CD4-positive, alpha-beta T cell (primary cell): ENCODE measurements around the gene GPR176. TPM values are rescaled to one million over a fixed set of nuclear protein-coding genes. Genes with fewer than 3 reads are reported as not detected.

ENCODE experiments used
- ATAC-seq: fragments of 200-7000 bp; cut with Tn5 transposase; one replicate; pipeline ENCODE4 v1.10.0; 2022; ENCODE audit warnings: mild to moderate bottlenecking; ENCODE audit not compliant: poor library complexity
- CTCF ChIA-PET: fragments of 350-600 bp; sonication (Branson Sonifier 250); formaldehyde crosslinking; loops from one replicate; lab custom pipeline; 2021; ENCODE audit warnings: antibody characterized with exemption, inconsistent platforms; lab: Charles Lee
- POLR2A ChIA-PET: fragments of 350-600 bp; sonication (Branson Sonifier 250); formaldehyde crosslinking; loops from one replicate; lab custom pipeline; 2021; ENCODE audit warnings: antibody characterized with exemption, inconsistent platforms; lab: Charles Lee
- DNase-seq, 14 experiments: peaks; one replicate each; pipeline ENCODE4 v3.0.0-alpha.2; 2013 to 2020; ENCODE audit warnings: mixed read lengths in 2 of 14
- H3K27ac ChIP-seq, 2 donors: one replicate each; pipeline versions ENCODE4 v1.5.1 to v1.7.0; 2013; ENCODE audit warnings: low read length in 2 of 2, low read depth in 1 of 2, mild to moderate bottlenecking in 1 of 2
- H3K27me3 ChIP-seq, 2 experiments: 1 replicate in 1 of 2; 2 replicates in 1 of 2; pipeline versions ENCODE4 v1.6.1 to v1.7.0; 2013; ENCODE audit warnings: low read length in 2 of 2, control low read depth in 1 of 2, mild to moderate bottlenecking in 1 of 2, moderate library complexity in 1 of 2; ENCODE audit not compliant: insufficient read depth in 2 of 2, control insufficient read depth in 1 of 2
- H3K36me3 ChIP-seq: one replicate; pipeline ENCODE4 v1.6.1; 2013; ENCODE audit warnings: low read length, control low read depth; ENCODE audit not compliant: insufficient read depth
- H3K4me1 ChIP-seq: one replicate; pipeline ENCODE4 v1.6.1; 2013; ENCODE audit warnings: low read length, control low read depth; ENCODE audit not compliant: insufficient read depth
- H3K4me3 ChIP-seq: one replicate; pipeline ENCODE4 v1.5.1; 2013; ENCODE audit warnings: mild to moderate bottlenecking, low read length, moderate library complexity
- H3K9me3 ChIP-seq, 2 experiments: 1 replicate in 1 of 2; 2 replicates in 1 of 2; pipeline versions ENCODE4 v1.6.1 to v1.7.0; 2013; ENCODE audit warnings: low read length in 2 of 2, mild to moderate bottlenecking in 2 of 2, control low read depth in 1 of 2, moderate library complexity in 1 of 2; ENCODE audit not compliant: control insufficient read depth in 1 of 2, insufficient read depth in 1 of 2
- H3K27ac Mint-ChIP-seq: one replicate; pipeline ENCODE4 v1.8.0; 2020; ENCODE audit warnings: mixed read lengths
- H3K27me3 Mint-ChIP-seq: one replicate; pipeline ENCODE4 v1.8.0; 2021; ENCODE audit warnings: mixed read lengths
- H3K36me3 Mint-ChIP-seq: one replicate; pipeline ENCODE4 v1.8.0; 2021; ENCODE audit warnings: low read depth, mixed read lengths
- H3K4me1 Mint-ChIP-seq: one replicate; pipeline ENCODE4 v1.8.0; 2021; ENCODE audit warnings: low read depth, mixed read lengths
- H3K4me3 Mint-ChIP-seq: one replicate; pipeline ENCODE4 v1.8.0; 2020; ENCODE audit warnings: mild to moderate bottlenecking, mixed read lengths
- H3K9me3 Mint-ChIP-seq: one replicate; pipeline ENCODE4 v1.8.0; 2020; ENCODE audit warnings: mixed read lengths
- intact Hi-C, 2 experiments: fragments of 100-400 bp; cut with DNase I in 1 of 2; cut with micrococcal nuclease in 1 of 2; formaldehyde crosslinking; loops; one replicate each; pipeline versions ENCODE4 v1.15.1 to v1.9.0; 2023 to 2025; cut with DNase I, micrococcal nuclease
- total RNA-seq, 174 experiments: library from RNA in 2 of 174; stranded (reverse) in 2 of 174; gene quantifications; one replicate each; pipeline ENCODE4 v1.2.3 and lab custom pipeline; 2021 to 2026
- TF ChIP-seq, protein P1 (sequence below): fragments of 200-600 bp; IDR thresholded peaks from one replicate; pipeline ENCODE4 v1.8.0; 2022; ENCODE audit warnings: antibody characterized with exemption, mild to moderate bottlenecking

Gene GPR176
- total RNA-seq, 2 experiments from 2014 or later, result not detected

DNA sequence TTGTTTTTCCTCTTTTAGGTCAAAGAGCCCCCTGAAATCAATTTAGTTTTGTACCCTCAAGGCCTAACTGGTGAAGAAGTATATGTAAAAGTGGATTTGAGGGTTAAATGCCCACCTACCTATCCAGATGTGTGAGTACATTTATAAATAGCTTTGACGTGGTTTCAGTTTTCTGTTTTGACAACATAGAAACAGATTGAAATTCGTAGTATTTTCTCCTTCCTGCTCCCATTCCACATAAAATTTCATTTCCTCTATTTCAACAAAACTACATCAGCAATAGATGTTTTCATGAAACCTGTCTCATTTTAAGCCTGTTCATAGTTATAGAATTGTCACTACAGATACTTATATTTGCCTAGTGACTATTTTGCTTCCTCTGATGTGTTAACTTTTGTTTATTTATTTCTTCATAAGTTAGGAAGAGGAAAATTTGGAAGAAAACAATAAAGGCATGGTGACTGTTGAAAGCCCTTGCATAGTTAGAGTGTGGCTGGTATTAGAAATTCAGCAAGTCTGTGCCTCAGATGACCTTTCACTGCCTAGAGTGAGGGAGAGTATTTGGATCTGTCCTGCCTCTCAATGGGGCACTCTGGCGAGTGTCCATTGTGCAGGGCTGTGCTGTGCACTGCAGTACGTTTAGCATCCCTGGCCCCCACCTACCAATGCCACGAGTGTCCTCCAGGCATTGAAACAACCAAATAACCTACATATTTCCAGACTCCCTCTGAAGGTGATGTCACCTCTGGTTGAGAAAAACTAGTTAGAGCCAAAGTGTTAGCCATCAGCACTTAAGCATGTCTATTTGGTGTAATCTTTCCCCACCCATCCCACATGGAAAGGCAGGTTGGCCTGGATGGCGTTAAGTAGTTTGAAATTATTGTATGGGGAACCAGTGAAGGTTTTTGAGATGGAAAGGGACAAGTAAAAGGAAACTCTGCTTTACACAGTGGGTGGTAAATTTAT lies 19.7 kb upstream of the GPR176 start:
- Mint-ChIP-seq H3K27ac (no peak overlapping the region), H3K4me1 (peaks cover 18% of the 10 kb centered on the region), H3K36me3 (peaks cover 54% of the 10 kb centered on the region), H3K4me3 (no peak overlapping the region), H3K27me3 (no peaks in the 10 kb centered on the region), H3K9me3 (no peaks in the 10 kb centered on the region)
- ChIA-PET POLR2A (no interaction called here), CTCF (interaction anchor here (0.9 kb wide), 1 partner anchor 18 kb away, joined by 3 read pairs; no protein-coding TSS in a partner anchor)
- DNase-seq (no peak), ATAC-seq (no peak)
- Histone ChIP-seq H3K27ac (no peak overlapping the region), H3K4me1 (peaks cover 11% of the 10 kb centered on the region), H3K36me3 (peaks cover 31% of the 10 kb centered on the region), H3K9me3 (no peaks in the 10 kb centered on the region), H3K4me3 (no peak overlapping the region), H3K27me3 (no peaks in the 10 kb centered on the region)
- TF ChIP-seq, protein P1, sequence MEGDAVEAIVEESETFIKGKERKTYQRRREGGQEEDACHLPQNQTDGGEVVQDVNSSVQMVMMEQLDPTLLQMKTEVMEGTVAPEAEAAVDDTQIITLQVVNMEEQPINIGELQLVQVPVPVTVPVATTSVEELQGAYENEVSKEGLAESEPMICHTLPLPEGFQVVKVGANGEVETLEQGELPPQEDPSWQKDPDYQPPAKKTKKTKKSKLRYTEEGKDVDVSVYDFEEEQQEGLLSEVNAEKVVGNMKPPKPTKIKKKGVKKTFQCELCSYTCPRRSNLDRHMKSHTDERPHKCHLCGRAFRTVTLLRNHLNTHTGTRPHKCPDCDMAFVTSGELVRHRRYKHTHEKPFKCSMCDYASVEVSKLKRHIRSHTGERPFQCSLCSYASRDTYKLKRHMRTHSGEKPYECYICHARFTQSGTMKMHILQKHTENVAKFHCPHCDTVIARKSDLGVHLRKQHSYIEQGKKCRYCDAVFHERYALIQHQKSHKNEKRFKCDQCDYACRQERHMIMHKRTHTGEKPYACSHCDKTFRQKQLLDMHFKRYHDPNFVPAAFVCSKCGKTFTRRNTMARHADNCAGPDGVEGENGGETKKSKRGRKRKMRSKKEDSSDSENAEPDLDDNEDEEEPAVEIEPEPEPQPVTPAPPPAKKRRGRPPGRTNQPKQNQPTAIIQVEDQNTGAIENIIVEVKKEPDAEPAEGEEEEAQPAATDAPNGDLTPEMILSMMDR, result no peak
- intact Hi-C loops, result loop anchor here in 1 of 2 experiments (1.0 kb wide), 1 partner anchor 43 kb away; no protein-coding TSS in a partner anchor

DNA sequence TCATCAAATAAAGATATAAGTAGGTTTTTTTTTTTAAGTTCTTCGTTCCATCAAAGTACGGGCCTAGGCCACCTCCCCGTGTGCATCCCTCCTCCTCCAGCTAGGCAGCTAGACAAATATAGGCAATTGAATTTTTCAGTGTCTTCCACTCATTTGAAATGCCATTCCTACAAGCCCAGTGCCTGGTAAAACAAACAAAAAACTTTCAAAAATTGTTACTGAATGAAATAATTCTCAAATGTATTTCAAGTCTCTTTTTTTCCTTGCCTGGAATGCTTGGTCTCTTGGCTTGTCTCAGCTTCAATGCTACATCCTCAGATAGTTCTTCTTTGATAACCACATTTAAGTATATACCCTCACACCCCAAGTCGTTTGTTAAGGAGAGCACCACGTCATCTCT lies 17.6 kb upstream of the GPR176 start:
- ChIA-PET CTCF (no interaction called here), POLR2A (no interaction called here)
- H3K4me1 ChIP-seq, result peaks cover 24% of the 10 kb centered on the region
- ATAC-seq (no peak), DNase-seq (no peak)
- no peak overlapping the region for H3K4me3 ChIP-seq
- no peak overlapping the region for H3K4me3 Mint-ChIP-seq
- TF ChIP-seq, protein P1, result no peak
- intact Hi-C loops, result no loop called here
- H3K27me3 Mint-ChIP-seq, result no peaks in the 10 kb centered on the region
- H3K36me3 Mint-ChIP-seq, result peaks cover 38% of the 10 kb centered on the region
- H3K36me3 ChIP-seq, result peaks cover 22% of the 10 kb centered on the region
- no peak overlapping the region for H3K27ac ChIP-seq
- no peaks in the 10 kb centered on the region for H3K9me3 Mint-ChIP-seq
- H3K27ac Mint-ChIP-seq, result no peak overlapping the region
- no peaks in the 10 kb centered on the region for H3K9me3 ChIP-seq
- H3K4me1 Mint-ChIP-seq, result peaks cover 28% of the 10 kb centered on the region
- no peaks in the 10 kb centered on the region for H3K27me3 ChIP-seq

DNA sequence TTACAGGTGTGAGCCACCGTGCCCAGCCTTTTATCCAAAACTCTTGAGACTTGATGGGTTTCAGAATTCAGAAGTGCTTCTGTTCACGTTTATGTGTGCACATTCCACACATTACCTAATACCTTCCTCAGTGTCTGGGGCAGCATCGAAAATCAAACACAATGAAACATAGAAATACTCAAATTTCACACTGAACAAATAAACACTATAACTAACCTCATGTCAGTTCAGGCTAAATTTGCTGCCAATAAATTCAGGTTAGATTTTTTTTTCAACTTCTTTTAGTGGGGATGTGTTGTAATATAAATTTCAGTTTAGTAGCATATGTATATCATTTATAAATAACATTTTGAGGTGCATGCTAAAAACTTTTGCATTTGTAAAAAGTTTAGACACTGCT lies 16.6 kb upstream of the GPR176 start:
- intact Hi-C loops, result no loop called here
- ChIA-PET POLR2A (no interaction called here), CTCF (no interaction called here)
- H3K4me3 ChIP-seq, result no peak overlapping the region
- peaks cover 24% of the 10 kb centered on the region for H3K4me1 ChIP-seq
- Mint-ChIP-seq H3K36me3 (peaks cover 32% of the 10 kb centered on the region), H3K9me3 (no peaks in the 10 kb centered on the region), H3K27ac (no peak overlapping the region), H3K4me1 (peaks cover 31% of the 10 kb centered on the region), H3K4me3 (peak overlapping the region; percentile 34), H3K27me3 (no peaks in the 10 kb centered on the region)
- no peaks in the 10 kb centered on the region for H3K9me3 ChIP-seq
- TF ChIP-seq, protein P1, result no peak
- ATAC-seq (no peak), DNase-seq (no peak)
- no peaks in the 10 kb centered on the region for H3K27me3 ChIP-seq
- H3K36me3 ChIP-seq, result peaks cover 19% of the 10 kb centered on the region
- no peak overlapping the region for H3K27ac ChIP-seq
